ENCODE measurements around the gene GTSE1.

GTSE1 gene

GRCh38 chr22:46274381-46274780, 22.3 kb upstream of the GTSE1 start:
- DNase-seq, result no peak

- no peak for DNase-seq
These were observed 21.1 kb upstream of the GTSE1 start for GRCh38 chr22:46275455-46276122.

- DNase-seq, result no peak
These were observed 20.1 kb upstream of the GTSE1 start for GRCh38 chr22:46276563-46276962.

- DNase-seq, result no peak
These were observed 17.7 kb upstream of the GTSE1 start for GRCh38 chr22:46278656-46279645.

GRCh38 chr22:46280063-46280817, 16.4 kb upstream of the GTSE1 start:
- no peak for DNase-seq

GRCh38 chr22:46280999-46281623, 15.6 kb upstream of the GTSE1 start:
- no peak for DNase-seq

- DNase-seq, result no peak
These were observed 14.6 kb upstream of the GTSE1 start for GRCh38 chr22:46281866-46282678.

- no peak for DNase-seq
These were observed 10.7 kb upstream of the GTSE1 start for GRCh38 chr22:46286006-46286405.

- DNase-seq, result no peak
These were observed 9.5 kb upstream of the GTSE1 start for GRCh38 chr22:46286941-46287872.

GRCh38 chr22:46287873-46288751, 8.6 kb upstream of the GTSE1 start:
- peak; percentile 24 to 31 for DNase-seq

- DNase-seq, result no peak
These were observed 7.8 kb upstream of the GTSE1 start for GRCh38 chr22:46288846-46289243.

- DNase-seq, result no peak
These were observed 7.3 kb upstream of the GTSE1 start for GRCh38 chr22:46289244-46289891.

- DNase-seq, result no peak
These were observed 6.4 kb upstream of the GTSE1 start for GRCh38 chr22:46290121-46290842.

GRCh38 chr22:46290843-46291785, 5.6 kb upstream of the GTSE1 start:
- no peak for DNase-seq

GRCh38 chr22:46292173-46292572, 4.5 kb upstream of the GTSE1 start:
- no peak for DNase-seq

GRCh38 chr22:46292732-46293131, 3.9 kb upstream of the GTSE1 start:
- DNase-seq, result no peak

GRCh38 chr22:46293577-46294260, 3.0 kb upstream of the GTSE1 start:
- no peak for DNase-seq
